GM06990 (cell line): ENCODE data around the gene RPS27.
"Not testable (repeated sequence)": the region's sequence is repeated elsewhere in the genome, so short reads cannot be mapped to it uniquely, and the experiment has no call there.

Experiments
- DNase-seq: peaks from one replicate; pipeline ENCODE4 v3.0.0-alpha.2; 2011; ENCODE audit not compliant: insufficient read length; ENCODE audit errors: extremely low read depth
- H3K27me3 ChIP-seq: replicated peaks from 2 replicates; pipeline ENCODE4 v1.6.0; 2011; ENCODE audit warnings: low read length; ENCODE audit not compliant: control insufficient read depth, insufficient read depth
- H3K36me3 ChIP-seq: 2 replicates; pipeline ENCODE4 v1.5.1; 2011; ENCODE audit warnings: low read length; ENCODE audit not compliant: control insufficient read depth, insufficient read depth
- H3K4me3 ChIP-seq: replicated peaks from 2 replicates; pipeline ENCODE4 v1.5.1; 2011; ENCODE audit warnings: low read depth, mild to moderate bottlenecking, control low read depth, low read length
- CTCF ChIP-seq: IDR thresholded peaks from 2 replicates; pipeline ENCODE4 v1.5.1; 2011; ENCODE audit warnings: low read length, control low read depth, mild to moderate bottlenecking, inconsistent platforms; ENCODE audit not compliant: insufficient read depth, poor library complexity, severe bottlenecking

The RPS27 gene

GRCh38 chr1:154019269-154019668 lies 28.7 kb downstream of the RPS27 start:
- H3K36me3 ChIP-seq, result no peaks in the 10 kb centered on the region
- DNase-seq, result no peak
- H3K4me3 ChIP-seq, result no peak overlapping the region
- no peak for TF ChIP-seq CTCF
- no peaks in the 10 kb centered on the region for H3K27me3 ChIP-seq

- no peaks in the 10 kb centered on the region for H3K36me3 ChIP-seq
- no peak for TF ChIP-seq CTCF
- no peak for DNase-seq
Measured at GRCh38 chr1:154019940-154020339, 29.4 kb downstream of the RPS27 start.

GRCh38 chr1:154033697-154034096 lies 43.1 kb downstream of the RPS27 start:
- not testable (repeated sequence) for H3K4me3 ChIP-seq, DNase-seq, H3K27me3 ChIP-seq, H3K36me3 ChIP-seq

More at GRCh38 chr1:154019940-154020339, 29.4 kb downstream of the RPS27 start:
- no peak overlapping the region for H3K4me3 ChIP-seq
- no peaks in the 10 kb centered on the region for H3K27me3 ChIP-seq
